ENCODE measurements around the gene UBR3.

UBR3 gene

DNA sequence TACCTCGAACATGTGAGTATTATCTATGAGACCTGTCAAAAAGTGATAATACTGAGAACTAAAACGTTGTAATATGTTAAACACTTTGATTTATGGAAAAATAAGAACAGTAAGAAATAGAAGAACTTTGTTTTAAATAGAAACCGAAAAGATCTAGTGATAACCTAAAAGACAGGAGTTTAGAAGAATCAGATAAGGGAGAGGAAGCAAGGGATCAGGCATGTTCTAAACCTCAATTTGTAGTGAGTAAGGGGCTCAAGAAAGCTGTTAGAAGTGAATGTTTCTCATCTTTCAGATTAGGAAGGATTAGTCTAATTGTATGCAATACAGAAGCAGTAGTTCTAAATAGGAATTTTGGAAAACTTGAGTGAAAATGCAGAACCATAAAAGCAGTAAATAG, 182.0 kb downstream of the UBR3 start:
- no peak for DNase-seq

DNA sequence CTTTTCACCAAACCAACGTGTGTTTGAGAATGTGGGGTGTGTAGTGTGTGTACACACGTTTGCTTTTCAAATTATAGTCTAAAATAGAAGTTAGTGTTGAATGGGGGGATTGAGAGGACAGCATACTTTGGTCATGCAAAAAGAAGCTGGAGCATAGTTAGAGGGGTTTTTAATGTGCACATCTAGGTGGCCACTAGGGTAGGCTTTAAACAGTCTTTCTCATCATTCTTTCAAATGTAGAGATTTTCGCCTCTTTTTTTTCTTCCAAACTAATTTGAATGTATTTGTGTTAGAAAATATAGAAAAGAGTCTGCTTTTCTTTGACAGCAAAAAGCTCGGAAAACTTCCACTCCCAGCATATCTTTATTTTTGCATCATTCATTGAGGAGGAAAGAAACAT, 185.5 kb downstream of the UBR3 start:
- no peak for DNase-seq

- DNase-seq, result no peak
Measured at GRCh38 chr2:170013802-170014551, 186.7 kb downstream of the UBR3 start.

- no peak for DNase-seq
Measured at GRCh38 chr2:170014769-170015168, 187.5 kb downstream of the UBR3 start.

GRCh38 chr2:170017860-170018532, 190.7 kb downstream of the UBR3 start:
- no peak for DNase-seq

GRCh38 chr2:170019060-170019805, 192.0 kb downstream of the UBR3 start:
- no peak for DNase-seq

GRCh38 chr2:170020777-170021176, 193.5 kb downstream of the UBR3 start:
- DNase-seq, result no peak

- DNase-seq, result no peak
Measured at GRCh38 chr2:170022692-170023091, 195.4 kb downstream of the UBR3 start.

DNA sequence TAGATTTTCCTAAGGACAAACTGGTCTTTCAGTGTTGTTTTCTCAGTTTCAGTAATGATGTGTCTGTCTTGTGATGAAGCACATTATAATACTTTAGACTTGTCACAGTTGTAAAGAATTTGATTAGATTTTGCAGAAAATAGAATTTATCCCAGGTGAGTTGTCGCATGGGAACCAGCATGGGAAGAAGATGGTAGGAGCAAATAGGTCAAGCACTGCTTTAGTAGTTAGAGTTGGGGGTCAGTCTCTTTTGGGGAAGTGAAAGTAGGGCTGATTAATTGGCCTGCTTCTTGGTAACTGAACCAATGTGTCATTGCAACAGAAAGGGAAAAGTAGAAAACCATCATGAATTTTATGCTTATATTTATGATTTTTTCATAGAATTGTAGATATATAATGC, 197.5 kb downstream of the UBR3 start:
- DNase-seq, result no peak

DNA sequence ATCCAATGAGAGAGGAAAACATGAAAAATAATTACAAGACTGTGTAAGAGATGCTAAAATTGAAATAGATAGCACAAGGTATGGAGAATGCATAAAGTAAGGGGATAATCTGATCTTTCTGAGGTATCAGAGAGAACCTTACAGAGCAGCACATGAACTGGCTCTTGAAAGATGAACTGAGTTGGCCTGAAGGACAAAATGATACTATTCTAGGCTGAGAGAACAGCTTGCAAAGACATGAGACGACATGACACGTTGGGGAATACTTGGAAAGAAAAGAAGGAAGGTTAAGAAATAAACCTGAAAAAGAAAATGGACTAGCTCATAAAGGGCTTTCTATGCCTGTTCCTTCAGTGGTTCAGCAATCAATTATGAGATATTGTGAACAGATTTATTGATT, 198.0 kb downstream of the UBR3 start:
- no peak for DNase-seq

DNA sequence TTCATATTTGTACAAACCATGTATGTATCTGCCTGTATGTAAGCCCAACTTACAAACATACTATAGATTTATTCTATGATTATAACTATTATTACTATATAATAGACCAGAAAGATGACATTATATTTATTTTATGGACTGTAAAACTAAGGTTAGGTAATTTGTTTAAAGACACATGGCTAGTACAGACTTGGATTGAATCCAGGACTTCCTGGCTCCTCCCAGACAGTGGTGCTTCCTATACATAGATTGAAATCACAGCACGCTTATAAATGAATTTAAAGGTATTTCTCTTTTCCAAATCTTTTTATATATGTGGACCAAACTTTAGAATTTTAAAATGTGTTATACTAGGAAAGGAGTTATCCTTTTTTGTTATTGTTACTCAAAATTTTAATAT, 199.1 kb downstream of the UBR3 start:
- DNase-seq, result no peak

DNA sequence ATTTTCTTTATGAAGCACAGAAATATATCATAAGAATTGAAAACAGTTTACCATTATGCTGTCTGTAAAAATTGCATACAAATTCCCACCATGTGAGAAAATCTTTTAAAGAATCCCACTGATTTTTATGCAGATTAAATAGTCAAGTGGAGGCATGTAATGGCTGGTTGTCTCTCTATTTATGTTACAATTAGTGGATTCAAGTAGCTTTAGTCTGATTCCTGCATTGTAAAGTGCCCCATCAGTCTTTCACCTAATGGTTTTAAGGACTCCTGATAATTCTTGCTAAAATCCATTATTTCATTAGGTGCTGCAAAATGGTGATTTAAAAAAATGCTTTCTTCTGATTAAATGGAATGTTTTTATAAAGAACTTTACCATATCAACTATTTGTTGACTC, 202.3 kb downstream of the UBR3 start:
- DNase-seq, result no peak

GRCh38 chr2:170030040-170030439, 202.8 kb downstream of the UBR3 start:
- DNase-seq, result no peak

DNA sequence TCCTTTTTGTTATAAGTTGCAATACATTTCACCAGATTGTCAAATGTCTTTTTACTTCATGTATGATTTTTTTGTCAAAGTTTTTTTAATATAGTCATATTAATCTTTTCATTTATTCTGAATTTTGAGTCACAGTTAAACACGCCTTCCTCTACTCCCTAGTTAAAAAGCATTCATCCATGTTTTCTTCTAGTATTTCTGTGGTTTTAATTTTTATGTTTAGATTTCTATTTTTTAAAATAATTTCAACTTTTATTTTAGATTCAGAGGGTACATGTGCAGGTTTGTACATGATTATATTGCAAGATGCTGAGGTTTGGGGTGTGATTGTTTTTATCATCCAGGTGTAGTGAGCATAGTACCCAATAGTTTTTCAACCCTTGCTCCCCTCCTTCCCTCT, 204.0 kb downstream of the UBR3 start:
- DNase-seq, result no peak

GRCh38 chr2:170034596-170034995, 207.3 kb downstream of the UBR3 start:
- no peak for DNase-seq

GRCh38 chr2:170038734-170039133, 211.5 kb downstream of the UBR3 start:
- no peak for DNase-seq

- no peak for DNase-seq
Measured at GRCh38 chr2:170039401-170040172, 212.3 kb downstream of the UBR3 start.

DNA sequence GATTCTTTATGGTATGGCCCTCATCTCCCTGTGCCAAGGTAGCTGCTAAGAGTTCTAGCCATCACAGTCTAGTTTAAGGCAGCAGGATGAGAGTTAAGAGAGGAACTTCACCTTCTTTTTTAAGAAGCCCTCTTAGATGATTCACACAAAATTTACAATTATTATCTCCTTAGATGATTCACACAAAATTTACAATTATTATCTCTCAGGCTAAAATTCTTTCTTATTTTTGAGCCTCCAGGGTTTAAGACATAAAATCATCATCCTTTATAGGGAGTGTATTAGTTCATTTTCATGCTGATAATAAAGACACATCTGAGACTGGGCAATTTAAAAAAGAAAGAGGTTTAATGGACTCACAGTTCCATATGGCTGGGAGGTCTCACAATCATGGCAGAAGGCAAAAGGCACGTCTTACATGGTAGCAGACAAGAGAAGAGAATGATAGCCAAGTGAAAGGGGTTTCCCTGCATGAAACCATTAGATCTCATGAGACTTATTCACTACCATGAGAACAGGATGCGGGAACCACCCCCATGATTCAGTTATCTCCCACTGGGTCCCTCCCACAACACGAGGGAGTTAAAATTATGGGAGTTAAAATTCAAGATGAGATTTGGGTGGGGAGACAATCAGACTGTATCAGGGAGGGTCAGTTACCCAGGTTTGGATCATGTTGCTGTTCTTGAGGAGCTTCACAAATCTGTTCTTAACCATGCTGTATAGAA, 217.7 kb downstream of the UBR3 start:
- no peak for DNase-seq

DNA sequence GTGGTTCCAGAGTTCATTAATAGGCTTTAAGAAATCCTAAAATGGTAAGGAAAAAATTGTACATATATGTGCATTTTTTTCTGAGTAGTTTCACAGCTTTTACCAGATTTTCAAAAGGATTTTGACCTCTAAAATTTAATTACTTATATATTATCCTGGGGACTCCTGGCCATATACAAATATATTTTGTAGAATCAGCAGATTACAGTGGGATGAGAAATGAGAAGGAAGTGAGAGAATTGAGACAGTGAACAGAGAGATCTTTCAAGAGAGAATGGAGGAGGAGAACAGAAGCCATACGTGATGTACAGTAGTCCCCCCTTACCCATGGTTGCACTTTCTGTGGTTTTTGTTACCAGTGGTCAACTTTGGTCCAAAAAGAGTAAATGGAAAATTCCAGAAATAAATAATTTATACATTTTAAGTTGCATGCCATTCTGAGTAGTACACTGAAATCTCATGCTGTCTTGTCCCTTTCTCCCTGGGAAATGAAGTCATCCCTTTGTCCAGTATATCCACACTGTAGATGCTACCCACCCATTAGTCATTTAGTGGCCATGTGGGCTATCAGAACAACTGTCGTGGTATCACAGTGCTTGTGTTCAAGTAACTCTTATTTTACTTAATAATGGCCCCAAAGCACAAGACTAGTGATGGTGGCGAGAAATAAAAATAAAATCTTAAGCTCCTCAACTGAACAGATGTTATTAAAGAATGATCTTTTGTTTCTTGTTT, 220.2 kb downstream of the UBR3 start:
- DNase-seq, result no peak

DNA sequence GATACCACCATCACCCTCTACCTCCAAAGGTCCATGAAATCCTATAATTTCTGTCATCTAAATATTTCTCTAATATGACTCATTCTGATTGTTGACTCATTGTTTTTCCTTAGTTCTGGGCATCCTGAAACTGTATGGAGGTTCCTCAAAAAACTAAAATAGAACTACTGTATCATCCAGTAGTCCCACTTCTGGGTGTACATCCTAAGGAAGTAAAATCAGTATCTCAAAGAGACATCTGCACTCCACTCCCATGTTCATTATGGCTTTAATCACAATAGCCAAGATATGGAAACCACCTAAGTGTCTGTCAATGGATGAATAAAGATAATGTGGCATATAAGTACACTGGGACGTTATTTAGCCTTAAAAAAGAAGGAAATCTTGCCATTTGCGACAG, 224.9 kb downstream of the UBR3 start:
- DNase-seq, result no peak

- DNase-seq, result no peak
Measured at GRCh38 chr2:170054997-170055396, 227.7 kb downstream of the UBR3 start.

DNA sequence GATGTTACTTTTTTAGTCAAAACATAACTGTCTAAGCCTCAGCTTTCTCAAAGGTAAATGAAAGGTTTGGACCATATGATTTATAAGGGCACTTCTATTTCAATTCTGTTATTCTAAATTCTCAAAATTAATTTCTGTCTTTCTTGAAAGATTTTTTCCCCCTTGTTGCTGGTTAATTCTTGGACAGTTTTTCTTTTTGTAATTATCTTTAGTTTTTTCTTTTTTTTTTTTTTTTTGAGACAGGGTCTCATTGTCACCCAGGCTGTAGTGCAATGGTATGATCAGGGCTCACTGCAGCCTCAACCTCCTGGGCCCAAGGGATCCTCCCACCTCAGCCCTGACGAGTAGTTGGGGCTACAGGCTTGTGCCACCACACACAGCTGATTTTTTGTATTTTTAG, 229.6 kb downstream of the UBR3 start:
- no peak for DNase-seq

Data from stimulated activated CD4-positive, alpha-beta T cell treated with anti-CD3 and anti-CD28 coated beads, Interleukin-4, amount 100 ng/mL, for 4 hours (primary cell).